H1 (cell line): Measurements from ENCODE around the gene CTSH.

Experiments
- RXRA ChIP-seq: IDR thresholded peaks from 2 replicates; pipeline ENCODE4 v1.6.1; 2011; ENCODE audit warnings: low read depth, mild to moderate bottlenecking, low read length, moderate library complexity; ENCODE audit not compliant: insufficient read depth
- TF ChIP-seq, protein P1 (sequence below), 3 experiments: IDR thresholded peaks; 1 replicate in 2 of 3; 2 replicates in 1 of 3; pipeline versions ENCODE4 v1.5.1 to v1.6.1; 2011; ENCODE audit warnings: low read length in 3 of 3, mild to moderate bottlenecking in 3 of 3, inconsistent platforms in 2 of 3, low read depth in 1 of 3, moderate library complexity in 1 of 3; ENCODE audit not compliant: insufficient read depth in 1 of 3; ENCODE audit errors: control extremely low read depth in 1 of 3

DNA sequence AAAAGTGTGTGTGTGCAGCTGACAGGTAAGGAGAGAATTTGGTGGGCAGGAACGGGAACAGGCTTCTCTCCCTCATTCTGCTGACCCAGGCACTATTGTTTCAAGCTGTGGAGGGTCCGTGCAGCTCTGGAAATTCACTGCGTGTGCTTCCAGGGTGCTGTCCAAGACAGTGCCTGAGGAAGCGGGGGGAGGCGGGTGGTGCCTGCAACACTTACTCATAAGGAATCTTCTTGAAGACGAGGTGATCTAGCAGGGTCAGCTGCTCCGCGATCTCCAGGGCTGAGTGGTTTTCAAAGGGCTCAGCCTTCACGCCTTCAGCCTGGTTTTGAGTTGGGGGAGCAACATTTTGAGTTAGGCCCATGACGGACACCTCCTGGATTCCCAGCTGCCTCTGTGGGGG is 46.6 kb upstream of the CTSH start:
- TF ChIP-seq RXRA = no peak
- TF ChIP-seq, protein P1, sequence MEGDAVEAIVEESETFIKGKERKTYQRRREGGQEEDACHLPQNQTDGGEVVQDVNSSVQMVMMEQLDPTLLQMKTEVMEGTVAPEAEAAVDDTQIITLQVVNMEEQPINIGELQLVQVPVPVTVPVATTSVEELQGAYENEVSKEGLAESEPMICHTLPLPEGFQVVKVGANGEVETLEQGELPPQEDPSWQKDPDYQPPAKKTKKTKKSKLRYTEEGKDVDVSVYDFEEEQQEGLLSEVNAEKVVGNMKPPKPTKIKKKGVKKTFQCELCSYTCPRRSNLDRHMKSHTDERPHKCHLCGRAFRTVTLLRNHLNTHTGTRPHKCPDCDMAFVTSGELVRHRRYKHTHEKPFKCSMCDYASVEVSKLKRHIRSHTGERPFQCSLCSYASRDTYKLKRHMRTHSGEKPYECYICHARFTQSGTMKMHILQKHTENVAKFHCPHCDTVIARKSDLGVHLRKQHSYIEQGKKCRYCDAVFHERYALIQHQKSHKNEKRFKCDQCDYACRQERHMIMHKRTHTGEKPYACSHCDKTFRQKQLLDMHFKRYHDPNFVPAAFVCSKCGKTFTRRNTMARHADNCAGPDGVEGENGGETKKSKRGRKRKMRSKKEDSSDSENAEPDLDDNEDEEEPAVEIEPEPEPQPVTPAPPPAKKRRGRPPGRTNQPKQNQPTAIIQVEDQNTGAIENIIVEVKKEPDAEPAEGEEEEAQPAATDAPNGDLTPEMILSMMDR (IDR thresholded peaks at IDR 0.05; ENCODE audit: control extremely low read depth in 1 of 3, insufficient read depth in 1 of 3, low read depth in 1 of 3, low read length in 3 of 3) = no peak
